CD14-positive monocyte (primary cell): ENCODE data around the gene ASCC1. TPM values are rescaled to one million over a fixed set of nuclear protein-coding genes. Genes with fewer than 3 reads are reported as not detected.

Experiments
- DNase-seq, 3 donors: peaks; one replicate each; pipeline ENCODE4 v3.0.0-alpha.2; 2011 to 2022
- H2AFZ ChIP-seq: 2 replicates; pipeline ENCODE4 v1.6.0; 2012; ENCODE audit warnings: mild to moderate bottlenecking, low read depth, low read length, inconsistent platforms; ENCODE audit not compliant: insufficient read depth, poor library complexity, severe bottlenecking
- H3K27ac ChIP-seq, 2 donors: 1 replicate in 1 of 2; 2 replicates in 1 of 2; pipeline ENCODE4 v1.5.1; 2012 to 2013; ENCODE audit warnings: low read length in 2 of 2, control low read depth in 1 of 2, inconsistent platforms in 1 of 2, low read depth in 1 of 2, mild to moderate bottlenecking in 1 of 2
- H3K27me3 ChIP-seq, 2 donors: one replicate each; pipeline versions ENCODE4 v1.6.0 to v1.6.1; 2011 to 2013; ENCODE audit warnings: low read length in 2 of 2; ENCODE audit not compliant: control insufficient read depth in 2 of 2, insufficient read depth in 2 of 2
- H3K36me3 ChIP-seq, 2 donors: replicated peaks in 1 of 2; 1 replicate in 1 of 2; 2 replicates in 1 of 2; pipeline versions ENCODE4 v1.5.1 to v1.6.1; 2012 to 2013; ENCODE audit warnings: low read length in 2 of 2, control low read depth in 1 of 2, inconsistent platforms in 1 of 2, mild to moderate bottlenecking in 1 of 2; ENCODE audit not compliant: insufficient read depth in 2 of 2, control insufficient read depth in 1 of 2
- H3K4me1 ChIP-seq, 2 donors: 1 replicate in 1 of 2; 2 replicates in 1 of 2; pipeline versions ENCODE4 v1.5.1 to v1.6.1; 2012 to 2013; ENCODE audit warnings: low read length in 2 of 2, control low read depth in 1 of 2, inconsistent platforms in 1 of 2, mild to moderate bottlenecking in 1 of 2, moderate library complexity in 1 of 2; ENCODE audit not compliant: insufficient read depth in 2 of 2, control insufficient read depth in 1 of 2
- H3K4me2 ChIP-seq: replicated peaks from 2 replicates; pipeline ENCODE3; 2012; ENCODE audit warnings: low read length, moderate library complexity, mild to moderate bottlenecking; ENCODE audit not compliant: poor library complexity, severe bottlenecking; ENCODE audit errors: extremely low read depth
- H3K4me3 ChIP-seq, 3 experiments: fragments of 200-600 bp in 1 of 3; sonication (generic) in 1 of 3; replicated peaks in 1 of 3; 1 replicate in 2 of 3; 2 replicates in 1 of 3; pipeline ENCODE4 v1.5.1; 2011 to 2013; ENCODE audit warnings: low read length in 3 of 3, mild to moderate bottlenecking in 3 of 3, control low read depth in 2 of 3, low read depth in 2 of 3, inconsistent platforms in 1 of 3, moderate library complexity in 1 of 3
- H3K79me2 ChIP-seq: 2 replicates; pipeline ENCODE4 v1.6.0; 2012; ENCODE audit warnings: mild to moderate bottlenecking, control low read depth, inconsistent platforms, low read length, moderate library complexity; ENCODE audit not compliant: insufficient read depth
- H3K9ac ChIP-seq: 2 replicates; pipeline ENCODE4 v1.6.0; 2017; ENCODE audit warnings: low read length, mild to moderate bottlenecking; ENCODE audit not compliant: insufficient read depth, poor library complexity, severe bottlenecking
- H3K9me3 ChIP-seq, 2 donors: replicated peaks in 1 of 2; 1 replicate in 1 of 2; 2 replicates in 1 of 2; pipeline versions ENCODE4 v1.5.1 to v1.6.1; 2012 to 2013; ENCODE audit warnings: low read length in 2 of 2, control low read depth in 1 of 2; ENCODE audit not compliant: control insufficient read depth in 1 of 2, insufficient read depth in 1 of 2
- H4K20me1 ChIP-seq: 2 replicates; pipeline ENCODE4 v1.6.0; 2012; ENCODE audit warnings: mild to moderate bottlenecking, low read length, control low read depth, moderate library complexity; ENCODE audit not compliant: insufficient read depth
- H3K27ac Mint-ChIP-seq, 7 donors: one replicate each; pipeline ENCODE4 v1.8.0; 2020; ENCODE audit warnings: mild to moderate bottlenecking in 7 of 7, mixed read lengths in 7 of 7, moderate library complexity in 6 of 7, inconsistent platforms in 2 of 7
- H3K27me3 Mint-ChIP-seq, 3 donors: one replicate each; pipeline ENCODE4 v1.8.0; 2021 to 2022; ENCODE audit warnings: low read depth in 3 of 3, mild to moderate bottlenecking in 3 of 3, mixed read lengths in 3 of 3, moderate library complexity in 3 of 3, inconsistent platforms in 1 of 3
- H3K36me3 Mint-ChIP-seq, 2 donors: one replicate each; pipeline ENCODE4 v1.8.0; 2020; ENCODE audit warnings: mixed read lengths in 2 of 2, inconsistent platforms in 1 of 2, mild to moderate bottlenecking in 1 of 2
- H3K4me1 Mint-ChIP-seq: one replicate; pipeline ENCODE4 v1.8.0; 2020; ENCODE audit warnings: mild to moderate bottlenecking, mixed read lengths
- H3K4me3 Mint-ChIP-seq, 2 donors: one replicate each; pipeline ENCODE4 v1.8.0; 2020; ENCODE audit warnings: mild to moderate bottlenecking in 2 of 2, mixed read lengths in 2 of 2, moderate library complexity in 1 of 2
- H3K9me3 Mint-ChIP-seq, 7 donors: one replicate each; pipeline ENCODE4 v1.8.0; 2020 to 2022; ENCODE audit warnings: mixed read lengths in 7 of 7, mild to moderate bottlenecking in 6 of 7, moderate library complexity in 6 of 7, inconsistent platforms in 2 of 7
- WGBS: methylation state at CpG from one replicate; pipeline ENCODE4 v1.1.5; 2013; ENCODE audit warnings: missing lambda C conversion rate; ENCODE audit not compliant: insufficient coverage; 5-methylcytosine and 5-hydroxymethylcytosine counted together
- intact Hi-C, 2 donors: fragments of 100-400 bp; cut with micrococcal nuclease; formaldehyde crosslinking; loops; one replicate each; pipeline versions ENCODE4 v1.15.0 to v1.15.1; 2023
- polyA plus RNA-seq, 3 donors: library from polyadenylated mRNA; depleted of rRNA in 1 of 3; unstranded in 2 of 3; stranded (reverse) in 1 of 3; fragments of 300-500 nt in 2 of 3; fragments of >200 nt in 1 of 3; fragmentation: Illumina TruSeq in 2 of 3; gene quantifications; 1 replicate in 2 of 3; 2 replicates in 1 of 3; pipeline ENCODE4 v1.2.3, GENCODE V29; 2012 to 2021
- TF ChIP-seq, protein P1 (sequence below): fragments of 200-600 bp; IDR thresholded peaks from one replicate; pipeline ENCODE4 v1.8.0; 2022; ENCODE audit warnings: antibody characterized with exemption, mild to moderate bottlenecking

Gene ASCC1
- polyA plus RNA-seq, 3 donors = 8.2 to 20.9 (median 17.9) TPM

GRCh38 chr10:72201293-72201692, 14.8 kb downstream of the ASCC1 start:
- peaks cover 0 to 1% (median 0%) of the 10 kb centered on the region in 3 donors for H3K27me3 Mint-ChIP-seq
- Histone ChIP-seq H3K79me2 (no peaks in the 10 kb centered on the region), H3K4me1 (no peaks in the 10 kb centered on the region), H3K4me2 (no peak overlapping the region), H3K9ac (no peak overlapping the region), H2AFZ (no peak overlapping the region), H4K20me1 (no peaks in the 10 kb centered on the region), H3K9me3 (no peaks in the 10 kb centered on the region), H3K36me3 (peaks cover 25 to 58% of the 10 kb centered on the region in 2 donors), H3K27ac (no peak overlapping the region), H3K27me3 (no peaks in the 10 kb centered on the region), H3K4me3 (no peak overlapping the region)
- H3K27ac Mint-ChIP-seq = no peak overlapping the region
- H3K4me1 Mint-ChIP-seq = no peaks in the 10 kb centered on the region
- TF ChIP-seq, protein P1, sequence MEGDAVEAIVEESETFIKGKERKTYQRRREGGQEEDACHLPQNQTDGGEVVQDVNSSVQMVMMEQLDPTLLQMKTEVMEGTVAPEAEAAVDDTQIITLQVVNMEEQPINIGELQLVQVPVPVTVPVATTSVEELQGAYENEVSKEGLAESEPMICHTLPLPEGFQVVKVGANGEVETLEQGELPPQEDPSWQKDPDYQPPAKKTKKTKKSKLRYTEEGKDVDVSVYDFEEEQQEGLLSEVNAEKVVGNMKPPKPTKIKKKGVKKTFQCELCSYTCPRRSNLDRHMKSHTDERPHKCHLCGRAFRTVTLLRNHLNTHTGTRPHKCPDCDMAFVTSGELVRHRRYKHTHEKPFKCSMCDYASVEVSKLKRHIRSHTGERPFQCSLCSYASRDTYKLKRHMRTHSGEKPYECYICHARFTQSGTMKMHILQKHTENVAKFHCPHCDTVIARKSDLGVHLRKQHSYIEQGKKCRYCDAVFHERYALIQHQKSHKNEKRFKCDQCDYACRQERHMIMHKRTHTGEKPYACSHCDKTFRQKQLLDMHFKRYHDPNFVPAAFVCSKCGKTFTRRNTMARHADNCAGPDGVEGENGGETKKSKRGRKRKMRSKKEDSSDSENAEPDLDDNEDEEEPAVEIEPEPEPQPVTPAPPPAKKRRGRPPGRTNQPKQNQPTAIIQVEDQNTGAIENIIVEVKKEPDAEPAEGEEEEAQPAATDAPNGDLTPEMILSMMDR = no peak
- intact Hi-C loops = no loop called here
- H3K36me3 Mint-ChIP-seq = peaks cover 25 to 45% of the 10 kb centered on the region in 2 donors
- no peaks in the 10 kb centered on the region for H3K9me3 Mint-ChIP-seq
- WGBS = 97% methylated on average over 3 of the region's 5 CpGs
- no peak for DNase-seq
- no peak overlapping the region for H3K4me3 Mint-ChIP-seq

DNA sequence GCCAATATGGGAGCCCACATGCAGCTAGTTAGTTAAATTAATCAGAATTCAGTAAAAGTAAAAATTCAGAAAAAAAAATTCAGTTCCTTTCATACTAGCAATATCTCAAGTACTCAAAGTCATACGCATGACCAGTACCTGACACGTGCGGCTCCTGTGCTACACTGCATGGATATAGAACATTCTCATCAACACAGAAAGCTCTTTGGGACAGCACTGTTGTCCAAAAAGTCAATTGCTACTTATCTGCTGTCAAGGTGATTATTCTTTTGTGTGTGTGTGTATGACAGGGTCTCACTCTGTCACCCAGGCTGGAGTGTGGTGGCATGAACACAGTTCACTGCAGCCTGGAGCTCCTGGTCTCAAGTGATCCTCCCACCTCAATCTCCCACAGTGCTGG, 15.2 kb downstream of the ASCC1 start:
- Histone ChIP-seq H3K9ac (no peak overlapping the region), H3K9me3 (no peaks in the 10 kb centered on the region), H3K36me3 (peaks cover 29 to 62% of the 10 kb centered on the region in 2 donors), H3K4me3 (no peak overlapping the region), H3K4me1 (no peaks in the 10 kb centered on the region), H2AFZ (no peak overlapping the region), H4K20me1 (no peaks in the 10 kb centered on the region), H3K79me2 (no peaks in the 10 kb centered on the region), H3K27me3 (no peaks in the 10 kb centered on the region), H3K27ac (no peak overlapping the region), H3K4me2 (no peak overlapping the region)
- Mint-ChIP-seq H3K4me3 (no peak overlapping the region), H3K27me3 (peaks cover 0 to 1% (median 0%) of the 10 kb centered on the region in 3 donors), H3K9me3 (no peaks in the 10 kb centered on the region), H3K27ac (no peak overlapping the region), H3K4me1 (no peaks in the 10 kb centered on the region), H3K36me3 (peaks cover 26 to 49% of the 10 kb centered on the region in 2 donors)
- intact Hi-C loops = no loop called here
- 100% methylated on average over 2 of the region's 3 CpGs for WGBS
- no peak for DNase-seq
- TF ChIP-seq, protein P1 = no peak
